OCI-M1 (cell line): Measurements from ENCODE around the gene MRGPRX2.
A peak's percentile ranks its signal among the peaks of the same experiment; 100 is the strongest.

Experiments
- DNase-seq: peaks from one replicate; lab custom pipeline; 2025; lab: John Stamatoyannopoulos, UW

Gene MRGPRX2

GRCh38 chr11:19060629-19061028, at the start of gene MRGPRX2:
Gene MRGPRX2 (minus strand): TSS chr11:19060717. CDS start chr11:19056402, 4,315 bp downstream.
- DNase-seq = peak; percentile 37

DNA sequence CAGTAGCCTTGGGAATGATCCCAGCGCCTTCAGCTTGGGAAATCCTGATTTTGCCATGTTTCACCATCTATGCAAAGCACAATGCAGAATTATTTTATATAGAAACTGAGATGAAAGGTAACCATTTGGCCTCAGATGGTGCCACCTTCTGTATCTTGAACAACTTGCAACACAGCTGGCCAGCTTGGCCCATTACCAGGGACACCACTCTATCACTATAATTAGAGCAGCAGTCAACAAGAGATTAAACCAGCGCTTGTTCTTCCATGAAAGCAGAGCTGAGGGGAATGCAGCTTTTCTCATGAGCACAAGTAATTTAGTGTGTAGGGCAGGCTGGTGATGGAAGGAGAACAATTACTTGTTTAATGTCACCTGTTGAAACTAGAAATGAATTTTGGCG, 49.8 kb upstream of the MRGPRX2 start:
- no peak for DNase-seq

- no peak for DNase-seq
These were observed 46.6 kb upstream of the MRGPRX2 start for GRCh38 chr11:19107125-19107524.

DNA sequence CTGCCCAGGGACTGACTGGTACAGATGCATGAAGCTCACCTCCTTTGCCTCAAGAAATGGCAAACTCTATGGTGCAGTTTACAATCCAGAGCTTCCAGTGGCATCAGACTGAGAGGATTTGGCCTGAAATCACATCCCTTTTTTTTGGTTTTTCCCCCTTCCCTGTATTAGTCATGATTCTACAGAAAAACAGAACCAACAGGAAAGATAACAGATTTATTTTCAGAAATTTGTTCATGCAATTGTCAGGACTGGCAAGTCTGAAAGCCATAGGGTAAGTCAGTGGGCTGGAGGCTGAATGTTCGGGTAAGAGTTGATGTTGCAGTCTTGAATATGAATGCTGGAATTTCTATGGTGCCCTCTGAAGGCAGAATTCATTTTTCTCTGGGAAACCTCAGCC, 44.5 kb upstream of the MRGPRX2 start:
- no peak for DNase-seq

GRCh38 chr11:19102521-19102900, 42.0 kb upstream of the MRGPRX2 start:
- DNase-seq = no peak

GRCh38 chr11:19101796-19102520, 41.4 kb upstream of the MRGPRX2 start:
- no peak for DNase-seq

DNA sequence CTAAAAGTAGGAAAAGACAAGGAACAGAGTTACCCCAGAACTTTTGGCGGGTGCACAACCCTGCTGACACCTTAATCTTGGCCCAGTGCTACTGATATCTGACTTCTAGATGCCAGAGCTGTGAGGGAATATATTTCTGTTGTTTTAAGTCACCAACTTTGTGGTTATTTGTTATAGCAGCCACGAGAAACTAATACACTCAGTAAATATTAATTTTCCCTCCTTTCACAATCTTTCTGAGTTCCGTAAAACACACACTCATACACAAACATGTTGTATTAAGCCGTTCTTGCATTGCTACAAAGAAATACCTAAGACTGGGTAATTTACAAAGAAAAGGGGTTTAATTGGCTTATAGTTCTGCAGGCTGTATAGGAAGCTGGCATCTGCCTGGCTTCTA, 40.4 kb upstream of the MRGPRX2 start:
- no peak for DNase-seq

DNA sequence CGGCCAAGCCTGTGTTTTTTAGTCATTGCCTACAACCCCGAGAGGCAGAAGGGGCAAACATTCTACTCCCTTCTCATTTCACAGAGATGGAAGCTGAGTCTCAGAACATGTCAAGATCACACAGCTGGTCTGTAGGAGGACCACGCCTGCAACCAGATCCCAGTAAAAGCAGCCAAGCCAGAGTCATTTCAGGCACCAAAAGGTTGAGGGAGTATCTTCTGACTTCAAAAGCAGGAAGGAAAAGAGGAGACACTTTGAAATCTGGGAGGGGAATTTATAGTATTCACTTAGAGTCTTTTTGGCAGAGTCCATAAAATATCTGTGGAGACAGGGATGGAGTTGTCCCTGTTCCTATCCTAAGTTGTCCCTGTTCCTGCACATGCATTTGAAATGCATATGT, 38.6 kb upstream of the MRGPRX2 start:
- DNase-seq = no peak

GRCh38 chr11:19094859-19095258, 34.3 kb upstream of the MRGPRX2 start:
- no peak for DNase-seq

GRCh38 chr11:19093976-19094375, 33.5 kb upstream of the MRGPRX2 start:
- DNase-seq = no peak

GRCh38 chr11:19092850-19093249, 32.3 kb upstream of the MRGPRX2 start:
- DNase-seq = no peak

DNA sequence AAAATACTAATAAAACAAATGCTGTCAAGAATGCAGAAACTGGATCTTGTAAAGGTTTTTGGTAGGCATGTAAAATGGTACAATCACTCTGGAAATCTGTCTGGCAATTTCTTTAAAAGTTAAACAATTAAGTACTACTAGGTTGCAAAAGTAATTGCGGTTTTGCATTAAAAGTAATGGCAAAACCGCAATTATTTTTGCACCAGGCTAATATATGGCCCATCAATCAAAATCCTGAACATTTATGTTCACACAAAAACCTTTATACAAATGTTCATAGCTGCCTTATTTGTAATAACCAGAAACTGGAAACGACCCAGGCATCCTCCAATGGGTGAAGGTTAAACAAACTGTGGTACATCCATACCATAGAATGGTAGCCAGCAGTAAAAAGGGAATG, 31.8 kb upstream of the MRGPRX2 start:
- no peak for DNase-seq

DNA sequence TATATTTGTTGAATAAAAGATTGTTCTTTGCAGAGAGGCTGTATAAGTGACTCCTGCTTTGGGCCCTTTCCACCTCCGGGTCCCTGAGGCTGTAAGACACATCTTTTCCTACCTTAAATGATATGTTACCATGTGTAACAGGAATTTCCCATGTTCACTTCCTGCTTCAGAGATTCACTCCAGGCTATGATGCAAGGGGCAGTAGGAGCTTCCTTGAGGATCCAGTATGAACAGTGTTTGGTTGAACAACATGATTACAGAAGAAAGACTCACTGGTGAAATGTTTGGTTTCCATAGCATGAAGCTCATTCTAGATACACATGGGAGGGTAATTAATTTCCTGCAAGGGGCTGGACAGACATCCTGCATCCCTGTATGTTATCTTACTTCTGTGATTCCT, 30.8 kb upstream of the MRGPRX2 start:
- DNase-seq = no peak

DNA sequence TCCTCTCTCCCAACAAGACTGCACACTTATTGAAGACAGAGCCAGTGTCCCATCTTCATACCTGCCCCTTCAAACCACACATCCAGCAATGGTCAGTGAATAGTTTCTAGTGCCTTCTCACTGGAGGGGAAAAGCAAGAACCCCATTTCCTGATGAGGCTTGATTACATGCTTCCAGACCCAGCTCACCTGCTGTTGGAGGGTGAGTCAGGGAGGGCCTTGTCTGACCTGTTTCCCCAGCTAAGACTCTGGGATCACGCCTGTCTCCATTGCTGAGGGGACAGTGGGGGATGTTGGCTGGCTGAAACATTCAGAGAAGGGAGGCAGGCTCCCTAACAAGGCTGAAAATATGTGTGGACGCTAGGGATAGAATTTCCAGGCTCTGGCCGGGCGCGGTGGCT, 28.9 kb upstream of the MRGPRX2 start:
- DNase-seq = no peak

- no peak for DNase-seq
These were observed 28.3 kb upstream of the MRGPRX2 start for GRCh38 chr11:19088791-19089190.

GRCh38 chr11:19087658-19088057, 27.1 kb upstream of the MRGPRX2 start:
- no peak for DNase-seq

DNA sequence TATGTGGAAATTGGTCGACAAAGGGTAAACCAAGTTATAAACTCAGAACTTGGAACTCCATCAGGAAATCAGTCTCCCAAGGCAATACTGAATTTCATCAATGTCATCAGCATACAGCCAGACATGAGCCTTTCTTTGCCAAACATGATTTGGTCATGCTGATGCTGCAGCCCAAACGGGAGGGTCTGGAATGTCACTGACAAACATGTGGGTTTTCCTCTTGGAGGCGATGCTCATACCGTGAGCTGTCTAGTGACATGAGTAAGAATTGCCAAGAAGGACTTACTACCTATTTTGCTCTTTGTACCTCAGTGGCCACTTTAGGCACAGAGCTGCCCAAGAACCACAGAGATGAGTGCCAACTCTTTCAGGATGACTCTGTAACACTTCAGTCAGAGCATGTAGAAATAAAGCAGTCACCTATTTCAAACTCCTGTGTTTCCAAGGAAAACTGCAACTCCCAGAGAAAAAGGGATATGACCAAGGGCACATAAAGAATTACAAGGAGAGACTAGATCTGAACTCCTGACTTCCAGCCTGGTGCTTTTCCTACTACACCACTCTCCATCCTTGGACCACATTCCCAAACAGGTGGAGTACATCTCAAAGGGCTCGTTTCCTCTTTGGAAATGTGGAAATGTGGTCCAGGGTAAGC, 24.3 kb upstream of the MRGPRX2 start:
- DNase-seq = no peak

DNA sequence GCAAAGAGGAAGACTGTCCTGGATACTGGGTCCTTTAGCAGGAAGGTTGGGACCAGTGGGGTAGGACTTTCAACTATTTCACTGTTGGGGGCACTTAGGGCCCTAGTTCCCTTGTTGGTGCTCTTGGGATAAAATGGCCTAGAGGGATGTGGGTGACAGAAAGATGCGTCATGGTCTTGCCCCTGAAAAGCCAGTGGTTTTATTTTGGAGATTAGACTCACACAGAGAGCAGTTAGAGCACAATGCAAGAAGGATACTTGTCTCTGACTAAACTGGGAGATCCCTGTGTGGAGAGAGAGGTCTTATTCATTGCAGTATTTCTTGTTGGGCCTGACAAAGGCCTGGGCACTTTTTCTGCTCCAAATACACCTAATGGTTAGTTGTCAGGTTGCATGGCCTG, 22.6 kb upstream of the MRGPRX2 start:
- no peak for DNase-seq

DNA sequence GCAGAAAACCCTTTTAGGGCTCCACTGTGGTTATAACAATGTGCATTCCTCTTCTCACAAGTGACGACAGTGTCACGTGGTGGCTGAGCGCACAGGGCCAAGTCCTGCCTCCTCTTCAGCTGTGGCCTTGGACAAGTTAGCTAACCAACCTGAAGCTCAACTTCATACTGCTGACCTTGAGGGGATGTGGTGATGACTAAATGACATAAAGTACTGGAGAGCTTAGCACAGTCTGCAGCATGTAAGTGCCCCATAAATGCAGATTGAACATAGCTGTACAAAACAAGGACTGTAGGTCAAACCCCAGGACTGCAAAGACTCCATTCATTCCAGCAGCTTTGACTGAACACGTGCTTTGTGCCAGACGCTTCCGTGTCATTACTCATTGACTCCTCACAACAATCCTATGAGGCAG, 20.1 kb upstream of the MRGPRX2 start:
- DNase-seq = no peak

DNA sequence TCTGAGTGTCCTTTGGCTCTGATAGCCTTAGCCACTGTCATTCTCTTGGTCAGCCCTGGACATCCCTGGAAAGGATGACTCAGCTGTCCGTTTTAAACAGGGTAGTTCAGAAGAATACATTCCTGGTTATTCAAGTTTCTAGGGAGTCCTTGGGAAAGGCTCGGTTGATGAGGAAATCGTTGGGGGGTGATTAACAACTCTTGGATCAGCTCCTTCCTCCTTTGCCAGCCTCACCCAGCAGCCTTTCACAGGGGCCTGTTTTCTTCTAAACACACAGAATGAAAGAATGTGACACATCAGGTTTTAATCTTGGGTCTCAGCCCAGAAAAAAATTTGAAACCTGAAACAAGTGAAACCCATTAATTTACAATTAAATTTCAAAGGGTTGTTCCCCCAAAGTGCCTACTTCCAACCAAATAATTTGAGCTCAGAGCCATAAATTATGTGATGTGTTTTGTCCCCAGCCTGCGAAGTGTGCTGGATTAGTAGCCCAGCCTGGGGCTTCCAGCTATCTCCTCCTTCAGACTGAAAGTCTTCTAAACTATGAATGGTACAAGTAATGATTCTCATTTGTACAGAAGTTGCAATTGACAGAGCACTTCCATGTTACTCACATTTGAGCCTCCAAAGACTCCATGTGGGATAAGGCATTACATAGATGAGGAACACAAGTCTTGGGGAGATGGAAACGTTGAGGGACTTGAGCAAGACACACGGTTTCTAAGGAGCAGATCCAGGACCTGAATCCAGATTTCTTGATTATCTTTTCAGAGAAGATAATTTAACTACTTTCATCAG, 19.3 kb upstream of the MRGPRX2 start:
- DNase-seq = no peak

DNA sequence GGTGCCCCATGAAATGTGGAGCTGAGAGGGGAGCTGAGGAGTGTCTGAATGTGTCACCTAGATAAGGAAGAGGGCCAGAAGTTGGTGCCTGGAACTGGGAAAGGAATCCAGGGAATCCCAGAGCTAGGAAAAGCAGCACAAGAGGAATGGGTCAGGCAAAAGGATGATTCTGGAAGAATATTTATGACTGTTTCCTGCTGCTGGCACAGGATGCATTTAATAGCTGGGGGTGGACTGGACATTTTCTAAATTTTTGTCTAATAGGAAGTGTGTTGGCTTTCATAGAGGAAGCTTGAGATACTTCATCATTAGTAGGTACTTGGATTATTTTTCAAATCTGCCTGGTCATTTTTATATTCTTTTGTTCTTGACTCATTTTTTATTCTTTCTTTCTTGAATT, 17.4 kb upstream of the MRGPRX2 start:
- DNase-seq = no peak

DNA sequence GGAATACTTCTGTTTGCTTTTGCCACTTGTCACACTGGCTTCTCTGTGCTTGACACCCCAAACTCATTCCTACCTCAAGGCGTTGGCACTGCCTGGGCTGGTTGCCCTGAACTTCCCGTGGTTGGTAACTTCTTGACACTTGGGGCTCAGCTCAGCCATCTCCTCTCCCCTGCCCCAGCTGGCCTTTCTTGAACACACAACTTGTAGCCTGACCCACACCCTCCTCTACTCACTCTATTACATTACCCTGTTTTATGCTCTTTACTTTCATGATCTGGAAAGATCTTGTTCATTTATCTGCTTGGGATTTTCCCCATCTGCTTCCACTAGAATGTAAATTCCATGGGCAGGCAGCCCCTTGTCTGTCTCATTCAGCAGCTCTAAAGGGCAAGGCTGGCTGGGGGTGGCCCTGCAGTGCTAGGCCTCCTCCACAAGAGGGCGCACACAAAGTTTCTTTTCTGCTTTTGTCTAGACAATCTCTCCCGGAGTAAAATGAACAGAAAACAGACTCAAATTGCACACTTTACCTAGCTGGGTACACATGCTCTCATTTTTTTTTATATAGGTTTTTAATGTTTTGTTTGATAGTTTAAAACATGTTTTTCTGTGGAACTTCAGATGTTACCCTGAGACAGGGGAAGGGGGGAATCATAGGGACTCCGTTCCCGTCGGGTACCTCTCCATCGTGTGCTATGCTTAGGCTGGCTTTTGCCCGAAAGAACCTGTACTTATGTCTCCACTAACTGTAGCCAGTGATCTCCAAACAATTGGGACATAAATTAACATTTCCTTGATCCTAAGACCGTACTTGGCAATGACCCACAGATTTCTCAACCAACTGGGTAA, 16.4 kb upstream of the MRGPRX2 start:
- peak; percentile 80 for DNase-seq
